ENCODE data around the gene FGGY.
"Not testable (repeated sequence)": the region's sequence is repeated elsewhere in the genome, so short reads cannot be mapped to it uniquely, and the experiment has no call there.

Gene FGGY

DNA sequence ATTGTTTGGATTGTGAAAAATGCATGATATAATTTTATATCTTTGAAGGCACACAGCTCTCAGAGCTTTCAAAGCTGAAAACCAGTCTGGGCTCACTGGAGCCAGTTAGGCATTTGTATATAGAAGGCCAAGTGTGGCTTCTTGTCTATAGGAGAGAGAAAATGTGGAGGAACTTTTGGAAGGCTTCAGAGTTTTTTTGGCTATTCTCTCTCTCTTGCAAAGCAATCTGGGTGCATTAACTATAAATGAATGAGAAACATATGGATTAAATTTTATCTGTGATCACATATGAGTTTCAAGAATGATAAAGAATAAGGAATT, 301.2 kb downstream of the FGGY start:
- TF ChIP-seq, protein P1, sequence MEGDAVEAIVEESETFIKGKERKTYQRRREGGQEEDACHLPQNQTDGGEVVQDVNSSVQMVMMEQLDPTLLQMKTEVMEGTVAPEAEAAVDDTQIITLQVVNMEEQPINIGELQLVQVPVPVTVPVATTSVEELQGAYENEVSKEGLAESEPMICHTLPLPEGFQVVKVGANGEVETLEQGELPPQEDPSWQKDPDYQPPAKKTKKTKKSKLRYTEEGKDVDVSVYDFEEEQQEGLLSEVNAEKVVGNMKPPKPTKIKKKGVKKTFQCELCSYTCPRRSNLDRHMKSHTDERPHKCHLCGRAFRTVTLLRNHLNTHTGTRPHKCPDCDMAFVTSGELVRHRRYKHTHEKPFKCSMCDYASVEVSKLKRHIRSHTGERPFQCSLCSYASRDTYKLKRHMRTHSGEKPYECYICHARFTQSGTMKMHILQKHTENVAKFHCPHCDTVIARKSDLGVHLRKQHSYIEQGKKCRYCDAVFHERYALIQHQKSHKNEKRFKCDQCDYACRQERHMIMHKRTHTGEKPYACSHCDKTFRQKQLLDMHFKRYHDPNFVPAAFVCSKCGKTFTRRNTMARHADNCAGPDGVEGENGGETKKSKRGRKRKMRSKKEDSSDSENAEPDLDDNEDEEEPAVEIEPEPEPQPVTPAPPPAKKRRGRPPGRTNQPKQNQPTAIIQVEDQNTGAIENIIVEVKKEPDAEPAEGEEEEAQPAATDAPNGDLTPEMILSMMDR (IDR thresholded peaks at IDR 0.05; ENCODE audit: low read depth, low read length, missing control alignments), result no peak
- DNase-seq (ENCODE audit: extremely low read depth, low read depth), result no peak
- no peak overlapping the region for H3K4me3 ChIP-seq (replicated peaks; ENCODE audit: low read depth, low read length)

DNA sequence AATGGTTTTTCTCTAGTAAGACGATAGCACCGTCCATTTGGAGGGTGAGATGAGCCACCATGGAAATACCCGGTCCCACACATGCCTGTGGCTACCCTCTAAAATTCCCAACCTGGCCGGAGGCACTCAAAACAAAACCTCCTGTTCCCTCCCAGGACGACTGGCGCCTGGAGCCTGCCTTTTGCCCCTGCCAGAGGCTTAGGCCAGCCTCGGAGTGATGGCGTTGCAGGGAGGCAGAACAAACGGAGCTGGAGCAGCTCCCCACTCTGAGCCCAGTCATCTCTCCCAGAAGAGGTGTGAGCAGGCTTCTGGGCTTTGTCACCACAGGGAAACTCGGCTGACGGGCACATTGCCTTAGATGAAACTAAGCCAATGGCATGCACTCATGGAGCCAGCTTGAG, 304.1 kb downstream of the FGGY start:
- no peak overlapping the region for H3K4me3 ChIP-seq (replicated peaks; ENCODE audit: low read depth, low read length)
- DNase-seq (ENCODE audit: extremely low read depth, low read depth), result no peak

DNA sequence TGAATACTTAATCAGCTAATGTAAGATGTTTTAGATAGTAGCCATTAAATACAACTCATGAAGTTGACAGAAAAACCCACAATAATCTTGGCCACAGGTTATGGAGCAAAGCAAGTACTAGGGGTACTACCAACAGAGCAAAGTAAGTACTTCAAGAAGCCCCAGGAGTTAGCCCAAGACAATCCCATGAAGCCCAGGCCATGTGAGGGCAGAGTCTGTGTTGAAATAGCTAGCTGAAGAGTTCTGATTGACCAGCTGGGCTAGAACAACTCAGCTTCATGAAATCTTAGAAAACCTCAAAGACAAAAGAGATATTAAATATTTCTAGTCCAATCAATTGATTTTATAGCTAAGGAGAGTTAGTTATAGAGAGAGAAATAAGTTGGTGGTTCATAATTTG, 304.9 kb downstream of the FGGY start:
- no peak overlapping the region for H3K4me3 ChIP-seq (replicated peaks; ENCODE audit: low read depth, low read length)
- DNase-seq (ENCODE audit: extremely low read depth, low read depth), result no peak
- TF ChIP-seq, protein P1 (IDR thresholded peaks at IDR 0.05; ENCODE audit: low read depth, low read length, missing control alignments), result no peak

More for the DNA sequence above, 304.1 kb downstream of the FGGY start:
- TF ChIP-seq, protein P1 (IDR thresholded peaks at IDR 0.05; ENCODE audit: low read depth, low read length, missing control alignments), result no peak

- TF ChIP-seq, protein P1 (IDR thresholded peaks at IDR 0.05; ENCODE audit: low read depth, low read length, missing control alignments), result no peak
- no peak for DNase-seq (ENCODE audit: extremely low read depth, low read depth)
- no peak overlapping the region for H3K4me3 ChIP-seq (replicated peaks; ENCODE audit: low read depth, low read length)
Observed at GRCh38 chr1:59604191-59604590, 307.3 kb downstream of the FGGY start.

DNA sequence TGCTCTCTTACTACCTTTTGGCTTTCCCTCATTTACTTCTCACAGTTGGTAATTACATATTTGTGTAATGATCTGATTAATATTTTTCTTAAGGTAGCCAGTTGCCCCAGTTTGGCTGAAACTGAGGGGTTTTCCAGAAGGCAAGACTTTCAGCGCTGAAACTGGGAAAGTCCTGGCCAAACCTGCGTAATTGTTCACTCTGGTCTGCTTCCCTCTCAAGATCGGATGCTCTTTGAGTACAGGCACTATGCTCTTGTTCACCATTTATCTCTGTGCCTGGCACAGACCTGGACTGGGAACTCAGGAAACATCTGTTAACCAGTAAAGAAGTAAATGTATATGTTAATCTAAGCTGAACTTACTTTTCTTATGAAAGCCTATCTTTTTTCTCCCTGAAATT, 308.3 kb downstream of the FGGY start:
- no peak overlapping the region for H3K4me3 ChIP-seq (replicated peaks; ENCODE audit: low read depth, low read length)
- DNase-seq (ENCODE audit: extremely low read depth, low read depth), result no peak
- TF ChIP-seq, protein P1 (IDR thresholded peaks at IDR 0.05; ENCODE audit: low read depth, low read length, missing control alignments), result no peak

DNA sequence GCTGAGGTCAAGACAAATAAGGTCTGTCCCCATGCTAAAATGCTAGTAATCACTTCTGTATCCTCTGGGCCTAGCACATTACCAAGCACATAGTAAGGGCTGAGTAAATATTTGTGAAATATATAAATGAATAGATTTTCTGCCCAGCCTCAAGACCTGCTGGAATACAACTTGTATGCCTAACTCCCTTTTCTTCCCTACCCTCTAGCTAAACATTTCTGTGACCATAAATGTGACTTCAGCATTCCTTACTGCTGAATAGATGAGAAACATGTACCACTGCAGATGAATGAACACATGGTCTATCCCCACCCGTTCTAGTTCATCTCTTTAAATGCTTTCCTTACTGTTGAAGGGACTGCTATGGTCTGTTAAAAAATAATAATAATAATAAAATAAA, 308.9 kb downstream of the FGGY start:
- no peak for DNase-seq (ENCODE audit: extremely low read depth, low read depth)
- H3K4me3 ChIP-seq (replicated peaks; ENCODE audit: low read depth, low read length), result no peak overlapping the region
- TF ChIP-seq, protein P1 (IDR thresholded peaks at IDR 0.05; ENCODE audit: low read depth, low read length, missing control alignments), result no peak

DNA sequence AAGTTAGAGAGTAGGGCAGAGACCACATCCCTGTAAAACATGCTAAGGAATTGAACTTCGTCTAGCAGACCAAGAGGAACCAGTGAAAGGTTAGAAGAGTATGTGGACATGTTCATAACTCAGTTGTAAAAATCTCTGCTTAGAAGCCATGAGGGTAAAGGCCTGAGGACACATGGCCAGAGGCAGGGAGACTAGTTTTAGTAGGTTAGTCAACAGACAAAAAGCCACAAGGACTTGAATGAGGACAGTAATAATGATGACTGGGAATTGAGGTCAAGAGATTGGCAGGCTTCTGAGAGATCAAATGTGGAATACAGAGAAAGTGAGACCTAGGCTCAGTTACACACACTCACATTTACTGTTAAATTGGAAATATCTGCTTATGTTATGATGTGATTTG, 312.4 kb downstream of the FGGY start:
- H3K4me3 ChIP-seq (replicated peaks; ENCODE audit: low read depth, low read length), result no peak overlapping the region
- TF ChIP-seq, protein P1 (IDR thresholded peaks at IDR 0.05; ENCODE audit: low read depth, low read length, missing control alignments), result no peak
- DNase-seq (ENCODE audit: extremely low read depth, low read depth), result no peak

- not testable (repeated sequence) for H3K4me3 ChIP-seq (replicated peaks; ENCODE audit: low read depth, low read length)
Observed at GRCh38 chr1:59610499-59610898, 313.6 kb downstream of the FGGY start.

More at GRCh38 chr1:59610499-59610898, 313.6 kb downstream of the FGGY start:
- DNase-seq (ENCODE audit: extremely low read depth, low read depth), result not testable (repeated sequence)
